Activated T-helper 17 cell treated with anti-CD3 and anti-CD28 coated beads, Interleukin-2, amount 50 U/mL, for 72 hours (primary cell): ENCODE measurements around the gene CMSS1. TPM values are rescaled to one million over a fixed set of nuclear protein-coding genes. Genes with fewer than 3 reads are reported as not detected.

Experiments used
- ATAC-seq: fragments of 150-1000 bp; cut with Tn5 transposase; replicated peaks from 2 replicates; pipeline ENCODE4 v1.10.0; 2021; ENCODE audit warnings: mild to moderate bottlenecking, moderate library complexity
- H3K27ac Mint-ChIP-seq: one replicate; pipeline ENCODE4 v1.8.0; 2022; ENCODE audit warnings: mixed read lengths
- H3K27me3 Mint-ChIP-seq: one replicate; pipeline ENCODE4 v1.8.0; 2022; ENCODE audit warnings: mixed read lengths
- H3K36me3 Mint-ChIP-seq: one replicate; pipeline ENCODE4 v1.8.0; 2022; ENCODE audit warnings: low read depth, mild to moderate bottlenecking, mixed read lengths
- H3K4me1 Mint-ChIP-seq: one replicate; pipeline ENCODE4 v1.8.0; 2022; ENCODE audit warnings: mixed read lengths
- H3K4me3 Mint-ChIP-seq: one replicate; pipeline ENCODE4 v1.8.0; 2022; ENCODE audit warnings: mild to moderate bottlenecking, mixed read lengths
- H3K9me3 Mint-ChIP-seq: one replicate; pipeline ENCODE4 v1.8.0; 2022; ENCODE audit warnings: mixed read lengths
- total RNA-seq, 2 donors: library from RNA; stranded (reverse); gene quantifications; one replicate each; pipeline ENCODE4 v1.2.3, GENCODE V29; 2022

The CMSS1 gene
- total RNA-seq, 2 donors from 2014 or later, result 29.8 to 67.4 TPM

- Mint-ChIP-seq H3K27me3 (peaks cover 3% of the 10 kb centered on the region), H3K9me3 (no peaks in the 10 kb centered on the region), H3K4me3 (no peak overlapping the region), H3K36me3 (no peaks in the 10 kb centered on the region), H3K27ac (no peak overlapping the region), H3K4me1 (no peaks in the 10 kb centered on the region)
- ATAC-seq, result no peak
Observed at GRCh38 chr3:99795573-99795972, 22.1 kb upstream of the CMSS1 start.

- Mint-ChIP-seq H3K27me3 (no peaks in the 10 kb centered on the region), H3K4me1 (no peaks in the 10 kb centered on the region), H3K9me3 (peaks cover 5% of the 10 kb centered on the region), H3K36me3 (no peaks in the 10 kb centered on the region), H3K27ac (no peak overlapping the region), H3K4me3 (no peak overlapping the region)
- ATAC-seq, result no peak
Observed at GRCh38 chr3:99799422-99799821, 18.2 kb upstream of the CMSS1 start.

GRCh38 chr3:99803297-99803696 is 14.4 kb upstream of the CMSS1 start:
- no peaks in the 10 kb centered on the region for H3K36me3 Mint-ChIP-seq
- no peaks in the 10 kb centered on the region for H3K4me1 Mint-ChIP-seq
- H3K4me3 Mint-ChIP-seq, result no peak overlapping the region
- no peaks in the 10 kb centered on the region for H3K27me3 Mint-ChIP-seq
- peaks cover 11% of the 10 kb centered on the region for H3K9me3 Mint-ChIP-seq
- H3K27ac Mint-ChIP-seq, result no peak overlapping the region
- no peak for ATAC-seq

GRCh38 chr3:99805160-99805559 is 12.5 kb upstream of the CMSS1 start:
- no peak overlapping the region for H3K27ac Mint-ChIP-seq
- no peaks in the 10 kb centered on the region for H3K27me3 Mint-ChIP-seq
- H3K36me3 Mint-ChIP-seq, result no peaks in the 10 kb centered on the region
- no peak overlapping the region for H3K4me3 Mint-ChIP-seq
- no peak for ATAC-seq
- peaks cover 11% of the 10 kb centered on the region for H3K9me3 Mint-ChIP-seq
- H3K4me1 Mint-ChIP-seq, result no peaks in the 10 kb centered on the region

GRCh38 chr3:99808163-99808794 is 9.4 kb upstream of the CMSS1 start:
- ATAC-seq, result no peak
- H3K9me3 Mint-ChIP-seq, result peaks cover 6% of the 10 kb centered on the region
- H3K4me1 Mint-ChIP-seq, result no peaks in the 10 kb centered on the region
- no peaks in the 10 kb centered on the region for H3K36me3 Mint-ChIP-seq
- H3K4me3 Mint-ChIP-seq, result no peak overlapping the region
- no peak overlapping the region for H3K27ac Mint-ChIP-seq
- H3K27me3 Mint-ChIP-seq, result no peaks in the 10 kb centered on the region

GRCh38 chr3:99809565-99809964 is 8.1 kb upstream of the CMSS1 start:
- Mint-ChIP-seq H3K4me1 (no peaks in the 10 kb centered on the region), H3K4me3 (no peak overlapping the region), H3K27me3 (no peaks in the 10 kb centered on the region), H3K27ac (no peak overlapping the region), H3K36me3 (no peaks in the 10 kb centered on the region), H3K9me3 (peaks cover 6% of the 10 kb centered on the region)
- no peak for ATAC-seq

- Mint-ChIP-seq H3K27me3 (no peaks in the 10 kb centered on the region), H3K36me3 (no peaks in the 10 kb centered on the region)
- no peak for ATAC-seq
Observed at GRCh38 chr3:99810403-99810802, 7.3 kb upstream of the CMSS1 start.

GRCh38 chr3:99817047-99817436 is 620 bp upstream of the CMSS1 start:
- Mint-ChIP-seq H3K9me3 (no peaks in the 10 kb centered on the region), H3K36me3 (peaks cover 18% of the 10 kb centered on the region), H3K4me1 (peaks cover 11% of the 10 kb centered on the region), H3K27ac (peak overlapping the region; percentile 90), H3K27me3 (no peaks in the 10 kb centered on the region), H3K4me3 (peak overlapping the region; percentile 90)
- ATAC-seq, result no peak

More at GRCh38 chr3:99810403-99810802, 7.3 kb upstream of the CMSS1 start:
- no peak overlapping the region for H3K27ac Mint-ChIP-seq
- H3K9me3 Mint-ChIP-seq, result peaks cover 5% of the 10 kb centered on the region
- no peak overlapping the region for H3K4me3 Mint-ChIP-seq
- H3K4me1 Mint-ChIP-seq, result no peaks in the 10 kb centered on the region

- H3K27ac Mint-ChIP-seq, result peak overlapping the region; percentile 48
- peaks cover 16% of the 10 kb centered on the region for H3K4me1 Mint-ChIP-seq
- ATAC-seq, result no peak
- no peaks in the 10 kb centered on the region for H3K9me3 Mint-ChIP-seq
- H3K4me3 Mint-ChIP-seq, result peak overlapping the region; percentile 90
- no peaks in the 10 kb centered on the region for H3K27me3 Mint-ChIP-seq
- H3K36me3 Mint-ChIP-seq, result peaks cover 18% of the 10 kb centered on the region
Observed at GRCh38 chr3:99818818-99819217, 1.2 kb downstream of the CMSS1 start.

GRCh38 chr3:99823723-99824711 is 6.4 kb downstream of the CMSS1 start:
- peak; percentile 37 for ATAC-seq
- H3K27ac Mint-ChIP-seq, result peak overlapping the region; percentile 5
- no peaks in the 10 kb centered on the region for H3K27me3 Mint-ChIP-seq
- no peaks in the 10 kb centered on the region for H3K9me3 Mint-ChIP-seq
- peaks cover 18% of the 10 kb centered on the region for H3K36me3 Mint-ChIP-seq
- no peak overlapping the region for H3K4me3 Mint-ChIP-seq
- H3K4me1 Mint-ChIP-seq, result peaks cover 24% of the 10 kb centered on the region

- Mint-ChIP-seq H3K4me1 (peaks cover 19% of the 10 kb centered on the region), H3K27ac (peak overlapping the region; percentile 53), H3K9me3 (no peaks in the 10 kb centered on the region), H3K27me3 (no peaks in the 10 kb centered on the region), H3K4me3 (peak overlapping the region; percentile 33), H3K36me3 (peaks cover 14% of the 10 kb centered on the region)
- ATAC-seq, result peak; percentile 68
Observed at GRCh38 chr3:99825004-99825640, 7.5 kb downstream of the CMSS1 start.

GRCh38 chr3:99829844-99830243 is 12.2 kb downstream of the CMSS1 start:
- Mint-ChIP-seq H3K4me3 (no peak overlapping the region), H3K4me1 (peaks cover 14% of the 10 kb centered on the region), H3K36me3 (no peaks in the 10 kb centered on the region), H3K27ac (no peak overlapping the region), H3K27me3 (no peaks in the 10 kb centered on the region), H3K9me3 (no peaks in the 10 kb centered on the region)
- no peak for ATAC-seq

- no peak for ATAC-seq
- Mint-ChIP-seq H3K27me3 (no peaks in the 10 kb centered on the region), H3K4me1 (peaks cover 4% of the 10 kb centered on the region), H3K9me3 (no peaks in the 10 kb centered on the region), H3K4me3 (no peak overlapping the region), H3K27ac (no peak overlapping the region), H3K36me3 (no peaks in the 10 kb centered on the region)
Observed at GRCh38 chr3:99833617-99834205, 16.0 kb downstream of the CMSS1 start.

GRCh38 chr3:99834211-99834957 is 16.7 kb downstream of the CMSS1 start:
- no peak overlapping the region for H3K27ac Mint-ChIP-seq
- no peaks in the 10 kb centered on the region for H3K9me3 Mint-ChIP-seq
- ATAC-seq, result peak; percentile 61
- no peaks in the 10 kb centered on the region for H3K36me3 Mint-ChIP-seq
- H3K27me3 Mint-ChIP-seq, result no peaks in the 10 kb centered on the region
- no peak overlapping the region for H3K4me3 Mint-ChIP-seq
- H3K4me1 Mint-ChIP-seq, result peaks cover 4% of the 10 kb centered on the region
